Measurements from ENCODE around the gene AATF.

Gene AATF

GRCh38 chr17:37086948-37087347, 138.2 kb downstream of the AATF start:
- DNase-seq, result no peak

DNA sequence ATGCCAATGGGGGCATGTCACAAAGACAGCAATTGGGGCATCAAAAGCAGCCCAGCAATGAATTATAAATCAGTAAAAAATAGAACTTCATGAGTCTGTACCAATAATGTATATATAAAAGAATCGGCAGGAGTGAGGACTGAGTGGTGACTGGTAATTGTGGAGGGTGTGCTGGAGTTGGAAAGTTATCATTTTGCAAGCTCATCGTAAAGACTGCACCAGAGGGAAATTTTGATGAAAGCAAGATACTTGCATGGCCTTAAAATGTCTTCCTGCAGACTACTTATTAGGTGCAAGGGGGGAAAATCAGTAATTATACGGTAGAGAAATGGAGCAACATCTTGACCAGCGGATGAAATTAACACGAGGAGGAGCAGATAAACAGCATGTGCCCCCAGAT, 138.9 kb downstream of the AATF start:
- no peak for DNase-seq

- DNase-seq, result no peak
These were observed 139.7 kb downstream of the AATF start for GRCh38 chr17:37088459-37088858.

GRCh38 chr17:37088913-37089312, 140.2 kb downstream of the AATF start:
- DNase-seq, result no peak

DNA sequence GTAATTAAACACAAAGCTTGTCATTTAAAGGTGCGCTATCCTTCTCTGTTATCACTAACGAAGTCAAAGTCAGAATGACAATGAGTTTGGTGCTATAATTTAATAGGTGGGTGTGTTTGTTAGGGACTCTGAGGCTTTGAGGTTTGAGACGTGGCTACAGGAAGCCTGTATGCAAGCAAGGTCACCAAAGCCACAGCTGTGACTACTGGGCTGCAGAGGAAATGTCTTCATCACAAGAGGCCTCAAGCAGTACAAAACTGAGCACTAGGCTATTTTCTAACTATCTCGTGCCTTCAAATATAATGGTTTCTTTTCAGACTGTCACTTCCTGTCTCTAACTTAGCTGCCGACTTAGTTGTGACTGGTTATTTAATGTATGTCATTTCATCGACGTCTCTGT, 141.2 kb downstream of the AATF start:
- DNase-seq, result peak; percentile 80

DNA sequence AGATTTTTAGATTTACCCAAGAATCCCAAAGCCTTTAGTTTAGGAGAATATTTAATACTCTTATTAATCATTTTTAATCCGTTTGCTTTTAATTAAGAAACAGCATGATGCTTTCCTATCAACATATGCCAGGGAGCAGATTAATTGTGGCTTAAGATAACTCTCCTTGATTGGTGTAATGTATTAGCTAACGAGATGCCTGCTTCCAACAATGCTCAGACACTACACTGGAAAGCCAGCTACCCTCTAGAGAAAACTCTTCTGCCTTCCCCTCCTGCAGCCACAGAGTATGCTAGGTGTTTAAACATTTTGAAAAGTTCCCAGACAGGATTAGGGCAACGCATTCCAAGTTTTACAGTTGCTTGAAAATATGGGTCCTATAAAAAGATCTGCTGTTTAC, 142.2 kb downstream of the AATF start:
- peak; percentile 12 for DNase-seq

DNA sequence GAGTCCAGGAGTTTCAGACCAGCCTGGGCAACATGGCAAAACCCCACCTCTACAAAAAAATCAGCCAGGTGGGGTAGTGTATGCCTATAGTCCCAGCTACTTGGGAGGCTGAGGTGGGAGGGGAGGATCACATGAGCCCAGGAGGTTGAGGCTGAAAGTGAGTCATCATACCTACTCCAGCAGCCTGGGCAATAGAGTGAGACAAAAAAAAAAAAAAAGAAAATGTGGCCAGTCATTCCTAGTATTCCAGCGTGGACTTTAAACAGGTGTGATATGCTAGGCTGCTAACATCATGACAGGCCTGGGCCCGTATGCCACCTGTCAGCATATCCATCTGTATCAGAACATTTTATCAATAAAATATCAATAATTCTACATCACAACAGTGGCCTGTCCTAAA, 143.3 kb downstream of the AATF start:
- DNase-seq, result no peak

DNA sequence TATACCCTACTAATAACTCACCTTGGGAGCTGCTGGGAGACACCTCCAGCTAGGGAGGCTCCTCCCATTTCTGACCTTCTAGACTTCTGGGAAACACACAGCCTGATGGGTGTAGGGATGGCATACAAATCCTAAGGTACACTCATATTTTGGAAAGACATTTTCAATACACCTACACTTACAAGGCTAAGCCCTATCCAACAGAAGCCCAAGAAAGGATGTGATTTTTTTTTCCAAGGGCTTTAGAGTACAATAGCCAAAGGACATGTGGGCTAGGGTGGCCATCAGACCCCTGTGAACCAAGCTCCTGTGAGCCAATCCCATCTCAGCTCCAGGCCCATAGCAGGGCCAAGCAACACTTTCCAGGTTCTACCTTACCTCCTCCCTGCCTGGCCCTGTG, 143.9 kb downstream of the AATF start:
- no peak for DNase-seq

DNA sequence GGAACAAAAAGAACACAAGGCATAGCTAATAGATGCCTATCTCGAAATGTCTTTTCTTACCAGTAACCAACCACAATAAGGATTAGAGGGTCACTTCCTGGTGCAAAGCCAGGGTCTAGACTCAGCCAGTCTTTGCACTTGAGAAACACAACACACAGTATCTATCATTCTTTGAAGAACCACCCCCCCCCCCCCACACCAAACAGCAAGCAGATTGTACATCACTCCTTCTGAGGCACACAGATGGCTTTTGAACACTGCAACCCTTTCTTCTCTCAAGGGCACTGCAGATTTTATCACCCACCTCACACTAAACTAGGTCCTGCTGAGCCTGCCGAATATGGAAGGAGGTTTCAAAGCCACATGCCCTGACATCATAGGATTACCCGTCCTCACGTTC, 145.6 kb downstream of the AATF start:
- no peak for DNase-seq

DNA sequence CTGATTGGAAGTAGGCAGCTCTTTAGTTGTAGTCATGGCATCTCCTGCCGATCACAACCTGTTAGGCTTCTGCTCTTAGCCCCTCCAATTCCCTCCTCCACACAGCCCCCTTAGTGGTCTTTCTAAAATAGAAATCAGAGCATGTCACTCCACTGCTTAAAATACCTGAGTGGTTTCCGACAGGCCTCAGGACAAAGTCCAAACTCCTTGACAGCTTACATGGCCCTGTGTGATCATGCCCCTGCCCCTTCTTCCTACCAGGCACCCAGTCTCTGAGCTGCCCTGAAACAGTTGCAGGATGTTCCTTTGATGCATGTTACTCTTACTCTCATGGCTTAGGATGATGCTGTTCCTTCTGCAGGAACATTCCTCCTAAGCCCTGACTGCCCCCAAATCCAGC, 147.3 kb downstream of the AATF start:
- DNase-seq, result no peak

GRCh38 chr17:37097154-37097553, 148.4 kb downstream of the AATF start:
- DNase-seq, result no peak

GRCh38 chr17:37098152-37098551, 149.4 kb downstream of the AATF start:
- no peak for DNase-seq

DNA sequence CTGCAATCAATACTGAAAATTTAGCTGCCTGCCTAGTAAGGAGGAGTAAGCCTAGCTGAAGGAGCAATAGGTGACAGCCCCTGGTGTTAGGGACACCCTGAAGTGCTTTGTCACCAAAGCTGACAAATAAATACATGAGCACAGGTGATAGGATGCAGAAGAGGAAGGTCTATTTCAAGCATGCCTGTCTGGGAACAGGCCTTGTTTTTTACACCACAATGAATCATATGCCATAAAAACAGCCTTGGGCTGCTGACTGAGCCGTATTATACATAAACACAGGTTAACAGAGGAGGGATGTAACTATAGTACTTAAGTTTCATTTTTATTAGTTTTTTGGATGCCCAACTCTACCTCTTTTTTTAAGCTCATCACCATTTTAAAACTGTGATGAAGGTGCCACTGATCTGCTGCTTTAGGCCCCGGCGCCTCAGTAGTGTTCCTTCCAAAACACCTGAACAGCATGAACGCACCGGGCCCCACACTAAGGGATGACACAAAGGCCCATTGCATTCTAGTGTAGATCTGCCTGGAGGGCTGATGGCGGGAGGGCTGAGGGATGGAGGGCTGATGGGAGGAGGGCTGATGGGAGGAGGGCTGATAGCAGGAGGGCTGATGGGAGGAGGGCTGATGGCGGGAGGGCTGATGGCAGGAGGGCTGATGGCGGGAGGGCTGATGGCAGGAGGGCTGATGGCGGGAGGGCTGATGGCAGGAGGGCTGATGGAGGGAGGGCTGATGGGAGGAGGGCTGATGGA, 150.3 kb downstream of the AATF start:
- no peak for DNase-seq

DNA sequence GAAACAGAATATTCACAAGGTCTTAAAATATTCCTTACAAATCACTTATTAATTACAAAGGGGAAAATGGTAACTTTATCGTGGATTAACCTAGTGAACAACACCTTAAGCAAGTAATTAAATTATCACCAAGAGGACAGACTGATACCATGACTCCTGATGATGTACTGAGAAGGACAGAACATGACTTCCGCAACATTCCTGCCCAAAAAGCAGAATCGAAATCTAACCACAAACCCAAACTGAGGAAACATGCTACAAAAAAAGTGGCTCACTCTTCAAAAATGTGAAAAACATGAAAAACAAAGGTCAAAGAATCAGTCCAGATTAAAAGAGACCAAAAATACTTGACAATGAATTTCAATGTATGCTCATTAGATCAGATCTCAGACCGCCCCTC, 151.5 kb downstream of the AATF start:
- DNase-seq, result no peak

DNA sequence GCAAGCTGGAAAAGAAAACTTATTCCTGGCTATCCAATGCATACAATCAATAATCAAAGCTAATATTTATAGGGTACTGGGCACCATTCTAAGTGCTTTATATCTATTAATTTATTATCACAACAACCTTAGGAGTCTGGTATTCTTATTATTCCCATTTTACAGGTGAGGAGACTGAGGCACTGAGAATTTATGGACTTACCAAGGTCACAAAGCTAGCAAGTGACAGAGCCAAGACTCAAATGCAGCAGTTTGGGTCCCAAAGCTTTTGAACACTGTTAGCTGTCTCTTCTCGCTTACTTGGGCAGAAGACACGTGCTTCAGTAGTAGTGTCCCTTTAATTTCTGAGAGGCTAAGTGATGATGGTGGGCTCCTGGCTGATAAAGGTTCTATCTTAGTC, 152.6 kb downstream of the AATF start:
- DNase-seq, result no peak

- no peak for DNase-seq
These were observed 154.5 kb downstream of the AATF start for GRCh38 chr17:37103231-37103630.

DNA sequence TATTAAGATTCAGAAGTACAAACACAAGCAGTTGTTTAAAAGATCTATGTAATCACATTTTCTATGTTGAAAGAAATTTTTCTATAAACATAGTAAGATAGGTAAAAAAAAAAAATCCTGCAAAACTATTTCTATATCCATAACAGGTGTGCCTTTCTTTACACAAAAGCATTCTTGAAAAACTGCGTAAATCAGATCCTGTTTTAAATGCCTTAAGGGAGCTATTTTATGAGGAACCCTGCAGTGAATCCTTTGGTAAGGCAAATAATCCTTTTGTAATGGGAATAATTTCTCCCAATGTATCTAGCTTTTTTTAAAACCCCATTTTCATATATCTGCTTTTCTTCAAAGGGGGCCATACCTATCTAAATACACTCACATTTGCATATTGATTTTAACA, 157.3 kb downstream of the AATF start:
- DNase-seq, result no peak
